ENCODE measurements around the gene SF3B2. TPM values are rescaled to one million over a fixed set of nuclear protein-coding genes. Genes with fewer than 3 reads are reported as not detected.

Gene SF3B2
- total RNA-seq, 1 experiment from 2014 or later, result 300 TPM

- H4K20me1 ChIP-seq (ENCODE audit: insufficient read depth), result no peaks in the 10 kb centered on the region
- intact Hi-C loops (cut with micrococcal nuclease), result no loop called here
- H3K4me3 ChIP-seq (replicated peaks in 1 of 2; ENCODE audit: low read depth in 1 of 2, low read length in 2 of 2), result no peak overlapping the region
- no peaks in the 10 kb centered on the region for H3K27me3 ChIP-seq (ENCODE audit: insufficient read depth, low read length)
- TF ChIP-seq CBX3 (IDR thresholded peaks at IDR 0.05; ENCODE audit: low read depth) (no peak), SIN3A (IDR thresholded peaks at IDR 0.05; ENCODE audit: low read depth) (no peak)
- no TSS peak for BruUV-seq (replicated peaks)
- no peaks in the 10 kb centered on the region for H3K9me3 ChIP-seq (ENCODE audit: control insufficient read depth in 1 of 2, insufficient read depth in 1 of 2, low read depth in 1 of 2, low read length in 2 of 2)
- no peak overlapping the region for H2AFZ ChIP-seq (ENCODE audit: low read depth, low read length, poor library complexity, severe bottlenecking)
- ChIA-PET POLR2A (interaction anchor here (0.6 to 0.9 kb wide), 4 partner anchors 11 to 259 kb away, joined by 3 read pairs; partner anchors contain the start of genes BANF1 and SF3B2), RAD21 (ENCODE audit: low non-redundant PET in 1 of 2, low total read pairs in 2 of 2, uncharacterized antibody in 2 of 2, unreplicated experiment in 2 of 2) (no interaction called here), CTCF (interaction anchor here (3.2 kb wide), 1 partner anchor 8 kb away, joined by 22 read pairs; no protein-coding TSS in a partner anchor)
- peaks cover 11% of the 10 kb centered on the region; the same call in 1 of the 2 replicates for H3K79me2 ChIP-seq (ENCODE audit: insufficient read depth, low read length)
- peaks cover 64 to 95% of the 10 kb centered on the region in 2 experiments for H3K4me1 ChIP-seq (ENCODE audit: control insufficient read depth in 1 of 2, insufficient read depth in 2 of 2, low read length in 2 of 2)
- peak overlapping the region; percentile 72 for H3K4me2 ChIP-seq (ENCODE audit: low read length)
- no peaks in the 10 kb centered on the region for H3K36me3 ChIP-seq (ENCODE audit: control insufficient read depth in 1 of 2, insufficient read depth in 2 of 2, low read length in 2 of 2)
- H3K9ac ChIP-seq (ENCODE audit: low read length), result peak overlapping the region; percentile 57
- no peaks in the 10 kb centered on the region for H3K9me2 ChIP-seq (ENCODE audit: insufficient read depth)
- ATAC-seq (no peak), DNase-seq (ENCODE audit: low read depth, low spot score) (no peak)
- H3K27ac ChIP-seq (ENCODE audit: low read depth, low read length), result peak overlapping the region; percentile 45
Observed at GRCh38 chr11:66013762-66014100, 38.4 kb upstream of the SF3B2 start.

- H3K9me3 ChIP-seq (ENCODE audit: control insufficient read depth in 1 of 2, insufficient read depth in 1 of 2, low read depth in 1 of 2, low read length in 2 of 2), result no peaks in the 10 kb centered on the region
- H3K36me3 ChIP-seq (ENCODE audit: control insufficient read depth in 1 of 2, insufficient read depth in 2 of 2, low read length in 2 of 2), result no peaks in the 10 kb centered on the region
- no peaks in the 10 kb centered on the region for H3K27me3 ChIP-seq (ENCODE audit: insufficient read depth, low read length)
- RAD21 ChIA-PET (ENCODE audit: low non-redundant PET in 1 of 2, low total read pairs in 2 of 2, uncharacterized antibody in 2 of 2, unreplicated experiment in 2 of 2), result no interaction called here
- peak overlapping the region; percentile 67 for H3K4me2 ChIP-seq (ENCODE audit: low read length)
- no peak overlapping the region for H2AFZ ChIP-seq (ENCODE audit: low read depth, low read length, poor library complexity, severe bottlenecking)
- CTCF ChIA-PET, result interaction anchor here (0.5 kb wide), 1 partner anchor 245 kb away, joined by 5 read pairs; no protein-coding TSS in a partner anchor
- H3K9me2 ChIP-seq (ENCODE audit: insufficient read depth), result no peaks in the 10 kb centered on the region
- DNase-seq (ENCODE audit: low read depth, low spot score) (no peak), ATAC-seq (peak; percentile 19)
- H3K4me1 ChIP-seq (ENCODE audit: control insufficient read depth in 1 of 2, insufficient read depth in 2 of 2, low read length in 2 of 2), result peaks cover 58 to 94% of the 10 kb centered on the region in 2 experiments
- POLR2A ChIA-PET, result interaction anchor here (0.7 kb wide), 1 partner anchor 54 kb away, joined by 3 read pairs; no protein-coding TSS in a partner anchor
- H3K4me3 ChIP-seq (replicated peaks in 1 of 2; ENCODE audit: low read depth in 1 of 2, low read length in 2 of 2), result peak overlapping the region in 1 of 2 experiments; percentile 37; a peak in 2 of 4 replicates
- peak overlapping the region; percentile 60 for H3K9ac ChIP-seq (ENCODE audit: low read length)
- no peaks in the 10 kb centered on the region for H4K20me1 ChIP-seq (ENCODE audit: insufficient read depth)
- H3K79me2 ChIP-seq (ENCODE audit: insufficient read depth, low read length), result peaks cover 11% of the 10 kb centered on the region; the same call in 1 of the 2 replicates
- TF ChIP-seq SP1 (IDR thresholded peaks at IDR 0.05; ENCODE audit: low read depth), result no peak
- peak; percentile 71 for TF ChIP-seq ZFX (IDR thresholded peaks at IDR 0.05)
- intact Hi-C loops (cut with micrococcal nuclease), result no loop called here
- BruUV-seq (replicated peaks), result TSS peak; percentile 52
- H3K27ac ChIP-seq (ENCODE audit: low read depth, low read length), result peak overlapping the region; percentile 98
Observed at GRCh38 chr11:66014804-66015453, 37.2 kb upstream of the SF3B2 start.
